Subcutaneous adipose tissue (tissue), 4 donors: ENCODE measurements around the gene DENR. TPM values are rescaled to one million over a fixed set of nuclear protein-coding genes. Genes with fewer than 3 reads are reported as not detected.

Source experiments
- CTCF ChIP-seq: fragments of 450-650 bp; IDR thresholded peaks from one replicate; pipeline ENCODE4 v1.5.1; 2016; ENCODE audit warnings: low read depth, mild to moderate bottlenecking, control low read depth, antibody characterized with exemption, moderate library complexity
- total RNA-seq, 4 donors: library from RNA; depleted of rRNA; stranded (reverse); fragments of >200 nt; gene quantifications; one replicate each; pipeline ENCODE4 v1.1.0, GENCODE V29; 2016

The DENR gene
- total RNA-seq, 4 donors from 2014 or later, result 19.6 to 32.8 (median 26.2) TPM

DNA sequence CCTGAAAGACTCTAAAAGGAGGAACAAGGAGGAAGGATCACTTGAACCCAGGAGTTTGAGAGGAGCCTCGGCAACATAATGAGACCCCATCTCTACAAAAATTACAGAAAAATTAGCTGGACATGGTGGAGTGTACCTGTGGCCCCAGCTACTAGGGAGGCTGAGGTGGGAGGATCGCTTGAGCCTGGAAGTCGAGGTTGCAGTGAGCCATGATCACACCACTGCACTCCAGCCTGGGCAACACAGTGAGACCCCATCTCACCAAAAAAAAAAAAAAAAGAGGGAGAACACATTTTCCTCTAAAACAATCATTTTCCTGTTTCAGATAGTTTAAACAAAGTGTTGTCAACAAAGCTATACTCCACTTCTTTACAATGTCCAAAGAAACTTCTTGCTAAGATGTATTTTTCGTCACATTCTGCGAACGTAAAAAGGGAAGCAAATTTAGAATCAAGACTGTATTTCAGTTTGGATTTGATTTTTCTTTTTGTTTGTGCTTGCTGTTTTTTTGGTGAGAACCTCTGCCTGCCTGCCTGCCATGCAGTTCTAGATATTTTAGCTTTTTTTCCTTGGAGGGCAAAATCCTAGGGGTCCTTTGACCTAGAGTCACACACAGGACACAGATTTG is 27.1 kb upstream of the DENR start:
- TF ChIP-seq CTCF, result no peak

DNA sequence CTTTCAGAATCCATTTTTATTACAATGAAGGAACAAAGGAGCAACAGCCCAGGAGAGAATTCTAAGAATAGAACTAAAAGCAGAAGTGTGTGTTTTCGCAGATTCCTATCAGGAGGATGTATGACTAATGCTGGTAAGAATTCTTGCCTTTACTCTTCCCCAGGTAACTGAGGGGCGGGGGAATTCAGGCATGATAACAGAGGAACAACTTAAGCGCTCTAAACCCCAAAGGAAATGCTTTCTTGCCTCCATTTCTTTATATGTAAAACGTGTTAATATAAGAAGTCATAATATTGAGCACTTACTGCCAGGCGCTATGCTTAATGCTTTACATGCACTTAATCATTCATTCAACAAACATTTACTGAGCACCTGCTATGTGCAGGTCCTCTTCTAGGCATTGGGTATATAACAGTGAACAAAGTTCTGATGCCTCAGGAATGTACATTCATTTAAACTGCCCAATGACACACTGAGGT is 26.5 kb upstream of the DENR start:
- TF ChIP-seq CTCF, result no peak

- TF ChIP-seq CTCF, result no peak
These were observed 22.9 kb upstream of the DENR start for GRCh38 chr12:122729583-122730214.

DNA sequence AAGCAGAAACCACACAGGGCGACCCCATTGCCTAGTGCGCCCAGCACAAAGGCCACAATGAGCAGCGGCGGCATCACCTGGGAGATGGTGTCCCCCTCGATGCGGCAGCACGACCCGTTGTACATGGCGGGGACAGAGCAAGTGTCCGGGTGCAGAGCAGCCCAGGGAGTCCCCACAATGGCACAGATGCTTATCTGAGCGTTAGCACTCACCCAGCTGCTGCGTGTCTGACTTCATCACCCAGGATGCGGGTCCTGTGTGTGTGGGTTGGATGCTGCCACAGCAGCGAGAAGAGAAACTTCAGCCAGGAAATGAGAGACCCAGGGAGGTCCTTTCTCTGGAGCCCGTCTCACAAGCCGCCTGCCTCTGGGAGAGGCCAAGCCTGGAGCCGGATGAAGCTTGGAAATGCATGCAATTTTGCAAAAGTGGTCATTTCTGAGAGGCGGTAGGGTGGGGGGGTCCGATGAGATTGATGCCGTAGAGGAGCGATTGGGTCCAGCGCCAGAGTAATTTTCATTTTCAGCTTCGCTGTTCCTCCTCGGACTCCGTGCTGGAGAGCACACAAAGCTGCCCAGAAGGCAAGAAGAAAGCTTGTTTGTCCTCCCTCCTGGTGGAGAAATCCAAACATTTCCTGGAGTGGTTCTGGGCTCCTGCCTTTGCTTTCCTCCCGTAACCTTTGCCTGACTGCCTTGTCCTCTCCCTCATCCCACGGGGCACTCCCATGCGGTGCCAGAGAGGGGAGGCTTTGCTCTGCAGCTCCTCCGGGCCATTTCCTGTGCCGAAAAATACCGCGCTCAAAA is 22.2 kb upstream of the DENR start, which contains the start of gene HCAR1:
Gene HCAR1 (minus strand): TSS at position 630 of the 800 bp plus-strand sequence. CDS start 505 bp downstream, at position 125.
- TF ChIP-seq CTCF, result no peak

DNA sequence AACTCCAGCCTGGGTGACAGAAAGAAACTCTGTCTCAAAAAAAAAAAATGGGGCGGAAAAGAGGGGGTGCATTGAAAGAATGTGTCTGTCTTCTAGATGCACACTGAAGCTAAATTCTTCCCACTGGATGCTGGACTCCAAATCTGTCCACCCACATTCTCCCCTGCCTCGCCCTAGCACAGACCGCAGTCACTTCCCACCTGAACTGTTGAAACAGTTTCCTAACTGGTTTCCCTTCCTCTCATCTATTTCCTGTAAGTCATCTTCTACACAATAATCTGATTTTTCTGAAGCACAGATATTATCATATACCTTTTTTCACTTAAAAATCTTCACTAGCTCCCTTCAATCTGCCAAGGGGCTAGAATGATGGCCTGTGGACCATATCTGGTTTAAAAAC is 20.5 kb upstream of the DENR start:
- TF ChIP-seq CTCF, result no peak

GRCh38 chr12:122732611-122733010 is 20.0 kb upstream of the DENR start:
- TF ChIP-seq CTCF, result no peak

DNA sequence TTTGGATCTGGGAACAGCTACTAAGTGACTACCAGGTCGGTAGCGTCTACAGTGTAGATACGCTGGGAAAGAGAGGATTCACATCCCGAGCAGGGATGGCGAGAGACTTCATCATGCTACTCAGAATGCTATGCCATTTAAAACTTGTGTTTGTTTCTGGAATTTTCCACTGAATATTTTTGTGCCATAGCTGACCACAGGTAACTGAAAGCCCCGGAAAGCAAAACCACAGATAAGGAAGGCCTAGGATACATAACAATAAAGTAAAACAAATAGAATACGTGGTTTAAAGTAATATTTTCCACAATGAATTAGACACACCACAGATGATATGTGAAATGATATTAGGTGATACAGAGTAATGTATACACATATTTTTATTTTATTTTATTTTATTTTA is 14.1 kb upstream of the DENR start:
- no peak for TF ChIP-seq CTCF
